ENCODE results near the gene TRIP11.

TRIP11 gene

GRCh38 chr14:92009604-92010003 is 30.3 kb downstream of the TRIP11 start:
- no peak for DNase-seq

GRCh38 chr14:92005019-92005418 is 34.8 kb downstream of the TRIP11 start:
- no peak for DNase-seq

GRCh38 chr14:92004062-92004461 is 35.8 kb downstream of the TRIP11 start:
- DNase-seq, result no peak

GRCh38 chr14:91998667-91999570 is 40.9 kb downstream of the TRIP11 start:
- DNase-seq, result no peak

- no peak for DNase-seq
Observed at GRCh38 chr14:91997492-91997891, 42.4 kb downstream of the TRIP11 start.

GRCh38 chr14:91996948-91997371 is 42.9 kb downstream of the TRIP11 start:
- peak; percentile 74 for DNase-seq

- no peak for DNase-seq
Observed at GRCh38 chr14:91987192-91987591, 52.7 kb downstream of the TRIP11 start.

GRCh38 chr14:91985521-91986255 is 54.2 kb downstream of the TRIP11 start:
- DNase-seq, result no peak

- no peak for DNase-seq
Observed at GRCh38 chr14:91985008-91985407, 54.9 kb downstream of the TRIP11 start.

- DNase-seq, result no peak
Observed at GRCh38 chr14:91983588-91983987, 56.3 kb downstream of the TRIP11 start.

- DNase-seq, result no peak
Observed at GRCh38 chr14:91980157-91980556, 59.7 kb downstream of the TRIP11 start.

- DNase-seq, result no peak
Observed at GRCh38 chr14:91977884-91978283, 62.0 kb downstream of the TRIP11 start.

GRCh38 chr14:91975763-91976162 is 64.1 kb downstream of the TRIP11 start:
- no peak for DNase-seq

GRCh38 chr14:91971188-91971778 is 68.6 kb downstream of the TRIP11 start:
- DNase-seq, result no peak

GRCh38 chr14:91968280-91968679 is 71.6 kb downstream of the TRIP11 start:
- DNase-seq, result no peak

GRCh38 chr14:91964724-91965123 is 75.1 kb downstream of the TRIP11 start:
- no peak for DNase-seq

- DNase-seq, result no peak
Observed at GRCh38 chr14:91964011-91964410, 75.8 kb downstream of the TRIP11 start.

GRCh38 chr14:91963465-91963864 is 76.4 kb downstream of the TRIP11 start:
- DNase-seq, result no peak

- DNase-seq, result no peak
Observed at GRCh38 chr14:91961297-91962220, 78.3 kb downstream of the TRIP11 start.

- no peak for DNase-seq
Observed at GRCh38 chr14:91957876-91958313, 82.0 kb downstream of the TRIP11 start.

- no peak for DNase-seq
Observed at GRCh38 chr14:91956616-91957015, 83.2 kb downstream of the TRIP11 start.

GRCh38 chr14:91955168-91955567 is 84.7 kb downstream of the TRIP11 start:
- no peak for DNase-seq
